Type B pancreatic cell (in vitro differentiated cells): ENCODE data around the gene DTNB. TPM values are rescaled to one million over a fixed set of nuclear protein-coding genes. Genes with fewer than 3 reads are reported as not detected.

ENCODE experiments used
- DNase-seq: peaks from one replicate; pipeline ENCODE4 v3.0.0; 2021; ENCODE audit warnings: mixed read lengths; ENCODE audit not compliant: unreplicated experiment; ENCODE audit errors: extremely low spot score
- H3K27ac Mint-ChIP-seq: 2 replicates; pipeline ENCODE4 v1.8.0; 2021; ENCODE audit warnings: mild to moderate bottlenecking, mixed read lengths
- H3K27me3 Mint-ChIP-seq: 2 replicates; pipeline ENCODE4 v1.8.0; 2021; ENCODE audit warnings: mixed read lengths
- H3K36me3 Mint-ChIP-seq: 2 replicates; pipeline ENCODE4 v1.8.0; 2021; ENCODE audit warnings: mixed read lengths
- H3K4me1 Mint-ChIP-seq: one replicate; pipeline ENCODE4 v1.8.0; 2021; ENCODE audit warnings: mixed read lengths; ENCODE audit not compliant: unreplicated experiment
- H3K4me3 Mint-ChIP-seq: 2 replicates; pipeline ENCODE4 v1.8.0; 2021; ENCODE audit warnings: mild to moderate bottlenecking, mixed read lengths
- H3K9me3 Mint-ChIP-seq: 2 replicates; pipeline ENCODE4 v1.8.0; 2021; ENCODE audit warnings: mixed read lengths
- CTCF ChIP-seq: fragments of 200-600 bp; sonication (generic); conservative IDR thresholded peaks from 2 replicates; pipeline ENCODE4 v1.5.0; 2021; ENCODE audit warnings: antibody characterized with exemption, mild to moderate bottlenecking
- total RNA-seq: library from RNA; stranded (reverse); gene quantifications from 2 replicates; pipeline ENCODE4 v1.2.1, GENCODE V29; 2021; ENCODE audit warnings: low replicate concordance

DTNB gene
- total RNA-seq, 1 donor from 2014 or later = 28.6 TPM

GRCh38 chr2:25411753-25412152 lies 261.6 kb downstream of the DTNB start:
- Mint-ChIP-seq H3K27me3 (no peaks in the 10 kb centered on the region), H3K36me3 (peaks cover 7% of the 10 kb centered on the region), H3K4me1 (no peaks in the 10 kb centered on the region), H3K9me3 (no peaks in the 10 kb centered on the region), H3K4me3 (no peak overlapping the region), H3K27ac (no peak overlapping the region)
- DNase-seq = no peak
- no peak for TF ChIP-seq CTCF

- Mint-ChIP-seq H3K4me1 (no peaks in the 10 kb centered on the region), H3K27ac (no peak overlapping the region), H3K27me3 (no peaks in the 10 kb centered on the region), H3K4me3 (no peak overlapping the region), H3K36me3 (peaks cover 7% of the 10 kb centered on the region), H3K9me3 (no peaks in the 10 kb centered on the region)
- TF ChIP-seq CTCF = no peak
- no peak for DNase-seq
Observed at GRCh38 chr2:25411281-25411680, 262.1 kb downstream of the DTNB start.

DNA sequence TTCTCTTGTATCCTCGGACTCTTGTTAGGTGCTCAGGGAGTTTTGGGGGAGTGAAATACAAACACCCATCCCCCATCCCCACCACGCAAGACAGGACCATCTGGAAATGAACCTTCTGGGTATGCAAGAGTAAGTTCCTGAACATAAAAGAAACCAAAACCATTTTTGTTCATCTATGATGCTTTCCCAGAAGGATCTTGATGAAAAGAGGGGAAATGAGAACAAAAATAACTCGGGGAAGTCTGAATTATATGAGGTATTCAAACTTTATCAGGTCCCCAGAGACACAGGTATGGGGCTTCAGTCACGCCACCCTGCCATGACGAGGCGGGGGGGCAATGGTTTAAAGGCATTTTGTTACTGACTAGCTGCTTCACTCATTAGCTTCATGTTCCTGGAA lies 263.0 kb downstream of the DTNB start:
- H3K27me3 Mint-ChIP-seq = no peaks in the 10 kb centered on the region
- TF ChIP-seq CTCF = no peak
- peaks cover 7% of the 10 kb centered on the region for H3K36me3 Mint-ChIP-seq
- H3K4me1 Mint-ChIP-seq = no peaks in the 10 kb centered on the region
- no peak overlapping the region for H3K27ac Mint-ChIP-seq
- no peak for DNase-seq
- H3K9me3 Mint-ChIP-seq = no peaks in the 10 kb centered on the region
- no peak overlapping the region for H3K4me3 Mint-ChIP-seq

DNA sequence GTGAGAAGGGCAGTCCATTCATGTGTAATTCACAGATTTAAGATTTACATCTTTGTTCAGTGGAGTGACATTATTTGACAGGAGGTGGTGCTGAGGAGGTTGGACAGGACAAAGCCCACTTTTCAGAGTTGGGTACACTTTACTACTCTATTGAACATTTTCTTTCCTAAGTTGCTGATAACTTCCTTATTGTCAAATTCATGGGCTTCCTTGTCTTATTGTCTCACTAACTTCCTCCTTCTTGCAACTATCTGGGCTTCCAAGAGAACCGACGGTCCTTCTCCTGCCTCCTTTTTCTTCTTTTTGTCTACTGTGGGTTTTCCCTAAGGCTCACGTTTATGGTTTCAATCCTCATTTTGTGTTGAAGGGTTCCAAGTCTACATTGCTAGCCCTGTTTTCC lies 263.9 kb downstream of the DTNB start:
- Mint-ChIP-seq H3K27ac (no peak overlapping the region), H3K4me1 (no peaks in the 10 kb centered on the region), H3K27me3 (no peaks in the 10 kb centered on the region), H3K4me3 (no peak overlapping the region), H3K36me3 (peaks cover 7% of the 10 kb centered on the region), H3K9me3 (no peaks in the 10 kb centered on the region)
- DNase-seq = no peak
- no peak for TF ChIP-seq CTCF

GRCh38 chr2:25409044-25409443 lies 264.3 kb downstream of the DTNB start:
- no peak for DNase-seq

More at GRCh38 chr2:25409044-25409443, 264.3 kb downstream of the DTNB start:
- H3K36me3 Mint-ChIP-seq = peaks cover 7% of the 10 kb centered on the region
- H3K27ac Mint-ChIP-seq = no peak overlapping the region
- H3K4me3 Mint-ChIP-seq = no peak overlapping the region
- H3K9me3 Mint-ChIP-seq = no peaks in the 10 kb centered on the region
- no peaks in the 10 kb centered on the region for H3K4me1 Mint-ChIP-seq
- TF ChIP-seq CTCF = no peak
- H3K27me3 Mint-ChIP-seq = no peaks in the 10 kb centered on the region
